Activated CD8-positive, alpha-beta memory T cell treated with anti-CD3 and anti-CD28 coated beads, Interleukin-2, amount 10 ng/mL, durations not matched to agents 7 days and 5 days (primary cell): ENCODE data around the gene ANK3. TPM values are rescaled to one million over a fixed set of nuclear protein-coding genes. Genes with fewer than 3 reads are reported as not detected.

Experiments used
- ATAC-seq: fragments of 150-1000 bp; cut with Tn5 transposase; one replicate; pipeline ENCODE4 v1.10.0; 2021; ENCODE audit warnings: moderate library complexity
- CTCF ChIA-PET: fragments of 350-600 bp; sonication (Branson Sonifier 250); formaldehyde crosslinking; loops from one replicate; lab custom pipeline; 2021; ENCODE audit warnings: antibody characterized with exemption; lab: Charles Lee
- DNase-seq: peaks from one replicate; pipeline ENCODE4 v3.0.0-alpha.2; 2020
- H3K27ac Mint-ChIP-seq: one replicate; pipeline ENCODE4 v1.8.0; 2021; ENCODE audit warnings: mild to moderate bottlenecking, mixed read lengths
- H3K27me3 Mint-ChIP-seq: one replicate; pipeline ENCODE4 v1.8.0; 2021; ENCODE audit warnings: mixed read lengths
- H3K36me3 Mint-ChIP-seq: one replicate; pipeline ENCODE4 v1.8.0; 2021; ENCODE audit warnings: mild to moderate bottlenecking, mixed read lengths
- H3K4me1 Mint-ChIP-seq: one replicate; pipeline ENCODE4 v1.8.0; 2021; ENCODE audit warnings: mixed read lengths
- H3K4me3 Mint-ChIP-seq: one replicate; pipeline ENCODE4 v1.8.0; 2021; ENCODE audit warnings: mild to moderate bottlenecking, moderate library complexity, mixed read lengths
- H3K9me3 Mint-ChIP-seq: one replicate; pipeline ENCODE4 v1.8.0; 2022; ENCODE audit warnings: low read depth, mixed read lengths
- total RNA-seq, 2 experiments: library from RNA; stranded (reverse); gene quantifications; one replicate each; pipeline ENCODE4 v1.2.3, GENCODE V29; 2021

The ANK3 gene
- total RNA-seq, 2 experiments from 2014 or later = 2.9 to 10.6 TPM

DNA sequence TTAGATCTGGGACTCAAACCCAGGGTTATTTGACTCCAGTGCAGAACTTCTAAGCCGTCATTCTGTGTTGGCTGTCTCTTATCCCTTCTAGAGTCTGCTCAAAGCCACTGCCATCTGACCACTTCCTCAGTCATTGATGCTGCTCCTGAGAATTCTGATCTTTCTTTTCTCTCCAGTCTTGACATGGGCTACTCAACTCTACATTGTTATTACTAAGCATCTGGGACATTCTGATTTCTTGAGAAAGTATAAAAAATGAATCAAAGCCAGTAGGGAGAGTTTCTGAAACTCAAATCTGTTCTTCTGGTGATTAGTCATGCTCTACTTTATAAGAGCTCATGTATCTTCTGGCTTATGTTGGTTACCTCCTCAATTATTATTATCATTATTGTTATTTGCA lies 48.7 kb downstream of the ANK3 start:
- no peaks in the 10 kb centered on the region for H3K36me3 Mint-ChIP-seq
- H3K4me3 Mint-ChIP-seq = no peak overlapping the region
- H3K27me3 Mint-ChIP-seq = no peaks in the 10 kb centered on the region
- no peaks in the 10 kb centered on the region for H3K4me1 Mint-ChIP-seq
- no peaks in the 10 kb centered on the region for H3K9me3 Mint-ChIP-seq
- CTCF ChIA-PET = no interaction called here
- no peak for ATAC-seq
- DNase-seq = no peak
- H3K27ac Mint-ChIP-seq = no peak overlapping the region

DNA sequence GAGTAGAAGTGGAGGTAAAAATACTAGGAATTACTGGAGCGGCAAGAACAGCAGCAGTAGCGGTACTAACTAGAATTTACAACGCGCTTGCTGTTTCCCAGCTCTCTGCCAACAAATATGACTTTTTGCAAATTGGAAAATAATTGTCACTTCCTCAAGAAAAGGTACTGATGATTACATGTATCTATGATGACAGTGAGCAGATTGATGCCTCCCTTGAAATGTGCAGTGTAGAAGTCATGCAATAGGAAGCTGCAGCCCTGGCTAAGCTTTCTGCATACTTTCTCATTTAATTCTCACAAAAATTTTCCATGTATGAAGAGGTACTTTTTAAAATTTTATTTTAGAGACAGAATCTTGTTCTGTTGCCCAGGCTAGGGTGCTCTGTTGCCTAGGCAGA lies 49.9 kb downstream of the ANK3 start:
- DNase-seq (no peak), ATAC-seq (no peak)
- Mint-ChIP-seq H3K27ac (no peak overlapping the region), H3K4me1 (no peaks in the 10 kb centered on the region), H3K9me3 (no peaks in the 10 kb centered on the region), H3K36me3 (no peaks in the 10 kb centered on the region), H3K4me3 (no peak overlapping the region), H3K27me3 (no peaks in the 10 kb centered on the region)
- CTCF ChIA-PET = no interaction called here

DNA sequence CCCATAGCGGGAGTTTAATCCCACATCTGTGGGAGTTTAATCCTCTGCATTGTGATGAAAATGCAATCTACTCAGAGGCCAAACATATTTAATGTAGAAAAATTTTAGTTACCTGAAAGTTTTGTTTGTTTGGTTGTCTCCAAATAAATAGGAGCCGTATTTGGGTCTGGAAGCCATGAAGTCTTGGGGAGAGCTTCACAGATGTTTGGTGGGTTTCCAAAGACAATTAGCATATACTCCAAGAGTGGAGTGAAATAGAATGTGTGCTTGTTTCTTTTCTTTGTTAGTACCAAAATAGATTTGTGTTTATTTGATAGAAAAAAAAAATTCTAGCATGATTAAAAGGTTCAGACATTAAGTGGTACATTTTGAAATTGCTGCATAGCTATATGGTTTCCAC lies 50.9 kb downstream of the ANK3 start:
- Mint-ChIP-seq H3K27me3 (no peaks in the 10 kb centered on the region), H3K36me3 (no peaks in the 10 kb centered on the region), H3K4me3 (no peak overlapping the region), H3K9me3 (no peaks in the 10 kb centered on the region), H3K27ac (no peak overlapping the region), H3K4me1 (no peaks in the 10 kb centered on the region)
- DNase-seq (no peak), ATAC-seq (no peak)
- CTCF ChIA-PET = no interaction called here

DNA sequence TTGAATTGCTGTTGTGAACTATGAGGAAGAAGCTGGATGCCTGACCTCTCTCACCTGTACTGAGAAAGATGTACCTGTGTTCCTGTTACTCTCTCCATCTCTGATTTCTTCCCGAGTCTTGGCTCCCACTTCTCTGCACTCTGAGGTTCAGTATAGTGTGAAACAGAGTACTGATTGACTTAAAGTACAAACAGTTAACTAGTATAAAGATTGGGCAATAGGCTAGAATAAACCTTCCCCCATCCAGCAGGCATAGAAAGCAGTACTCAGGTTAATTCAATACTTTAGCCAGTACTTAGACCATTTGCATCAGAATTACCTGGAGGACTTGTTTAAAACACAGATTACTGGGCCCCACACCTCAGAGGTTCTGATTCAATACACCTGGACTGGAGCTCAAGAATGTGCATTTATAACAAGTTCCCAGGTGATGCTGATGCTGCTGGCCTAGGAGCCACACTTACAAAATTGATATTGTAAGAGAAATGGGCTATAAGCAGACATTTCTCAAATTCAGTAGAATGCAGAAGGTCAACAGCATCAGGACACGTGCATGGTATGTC lies 51.6 kb downstream of the ANK3 start:
- no peak for ATAC-seq
- CTCF ChIA-PET = no interaction called here
- Mint-ChIP-seq H3K4me3 (no peak overlapping the region), H3K9me3 (no peaks in the 10 kb centered on the region), H3K27ac (no peak overlapping the region), H3K4me1 (no peaks in the 10 kb centered on the region), H3K27me3 (no peaks in the 10 kb centered on the region), H3K36me3 (no peaks in the 10 kb centered on the region)
- no peak for DNase-seq

DNA sequence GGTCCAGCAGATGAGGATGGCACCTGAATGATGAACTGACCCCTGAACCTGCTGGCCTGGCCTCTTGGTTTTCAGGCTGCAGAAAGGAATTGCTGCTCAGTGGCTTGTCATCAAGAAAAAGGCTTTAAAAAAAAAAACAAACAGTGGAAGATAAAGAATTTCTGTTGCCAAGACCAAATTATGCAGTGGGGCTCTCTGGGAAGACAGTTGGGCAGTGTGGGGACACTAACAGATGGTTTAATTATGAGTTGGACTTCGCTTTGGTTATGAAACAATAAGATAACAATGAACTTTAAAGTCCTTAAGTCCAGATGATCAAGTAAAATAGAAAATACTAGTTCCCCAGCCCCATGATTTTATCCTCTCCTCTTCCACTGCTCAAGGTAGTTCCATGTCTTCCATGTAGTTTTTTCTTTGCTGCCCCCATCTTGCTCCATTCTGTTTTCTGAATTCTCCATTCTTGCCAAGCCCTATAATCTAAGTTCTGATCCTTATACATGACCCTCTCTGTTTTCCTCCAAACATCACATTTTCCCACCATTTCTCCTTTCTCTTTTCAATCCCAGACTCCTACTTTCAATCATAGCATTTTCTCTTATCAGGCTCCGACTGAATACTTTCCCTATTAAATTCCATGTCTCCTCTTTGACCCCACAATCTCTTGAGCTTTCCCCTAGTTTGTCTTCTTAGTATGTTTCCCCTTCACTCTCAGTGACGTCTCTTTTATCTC lies 52.6 kb downstream of the ANK3 start:
- Mint-ChIP-seq H3K27ac (no peak overlapping the region), H3K4me3 (no peak overlapping the region), H3K36me3 (no peaks in the 10 kb centered on the region), H3K9me3 (no peaks in the 10 kb centered on the region), H3K27me3 (no peaks in the 10 kb centered on the region), H3K4me1 (no peaks in the 10 kb centered on the region)
- ATAC-seq (no peak), DNase-seq (no peak)
- CTCF ChIA-PET = no interaction called here

DNA sequence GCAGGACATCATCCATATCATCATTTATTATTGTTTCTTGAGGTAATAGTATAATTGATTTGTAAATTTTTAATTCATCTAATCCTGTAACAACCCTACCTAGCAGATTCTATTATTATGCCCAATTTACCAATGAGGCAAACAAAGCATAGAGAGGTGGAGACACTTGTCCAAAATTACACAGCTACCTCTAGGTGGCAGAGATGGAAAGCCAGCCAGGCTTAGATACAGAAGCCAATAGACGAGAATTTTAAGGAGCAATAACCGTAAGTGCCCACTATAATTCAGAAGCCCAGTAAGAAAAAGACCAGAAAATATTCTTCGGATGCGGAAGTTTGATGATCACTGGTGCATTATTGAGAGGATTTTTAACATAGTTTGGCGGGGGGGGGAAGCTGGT lies 54.0 kb downstream of the ANK3 start:
- Mint-ChIP-seq H3K27ac (no peak overlapping the region), H3K4me3 (no peak overlapping the region), H3K9me3 (no peaks in the 10 kb centered on the region), H3K27me3 (no peaks in the 10 kb centered on the region), H3K4me1 (no peaks in the 10 kb centered on the region), H3K36me3 (no peaks in the 10 kb centered on the region)
- ATAC-seq = no peak
- CTCF ChIA-PET = no interaction called here
- DNase-seq = no peak

DNA sequence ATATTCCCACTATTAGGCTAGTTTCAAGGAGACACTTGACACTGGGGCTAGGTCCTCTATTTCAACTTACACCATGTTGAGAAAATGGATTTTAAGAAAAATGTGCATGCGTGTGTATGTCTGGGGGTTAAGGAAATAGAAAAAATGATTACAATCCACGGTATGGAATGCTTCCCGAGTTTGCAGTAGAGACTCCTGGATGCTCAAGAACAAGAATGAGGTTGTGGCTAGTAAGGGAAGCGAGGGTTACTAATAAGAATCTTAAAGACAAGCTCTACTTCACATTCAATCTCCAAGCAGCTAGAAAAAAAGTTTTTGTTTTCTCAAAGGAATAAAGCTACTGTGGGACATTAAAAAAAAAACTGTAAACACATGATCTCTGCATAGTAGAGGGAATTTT lies 54.7 kb downstream of the ANK3 start:
- CTCF ChIA-PET = no interaction called here
- Mint-ChIP-seq H3K9me3 (no peaks in the 10 kb centered on the region), H3K4me1 (no peaks in the 10 kb centered on the region), H3K27me3 (no peaks in the 10 kb centered on the region), H3K36me3 (no peaks in the 10 kb centered on the region), H3K4me3 (no peak overlapping the region), H3K27ac (no peak overlapping the region)
- DNase-seq (no peak), ATAC-seq (no peak)

DNA sequence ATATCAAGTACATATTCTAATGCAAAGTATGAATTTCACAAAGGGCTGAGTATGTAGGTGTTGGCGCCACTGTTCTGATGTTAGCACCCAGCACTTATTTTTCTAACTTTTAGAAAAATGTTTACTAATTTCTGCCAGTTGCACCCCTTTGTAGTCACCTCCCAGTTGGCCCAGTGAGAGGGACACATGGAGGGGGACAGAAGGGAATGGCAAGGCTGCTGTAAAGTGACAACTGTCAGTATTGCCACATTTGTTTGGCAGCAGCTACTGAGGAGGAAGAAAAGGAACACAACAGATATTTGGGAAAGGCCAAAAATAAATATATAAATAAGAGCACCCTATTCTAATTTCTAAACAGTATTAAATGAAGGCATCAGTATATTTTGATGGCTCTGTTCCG lies 57.3 kb downstream of the ANK3 start:
- Mint-ChIP-seq H3K27ac (no peak overlapping the region), H3K9me3 (no peaks in the 10 kb centered on the region), H3K36me3 (no peaks in the 10 kb centered on the region), H3K4me1 (no peaks in the 10 kb centered on the region), H3K27me3 (no peaks in the 10 kb centered on the region), H3K4me3 (no peak overlapping the region)
- CTCF ChIA-PET = no interaction called here
- no peak for DNase-seq
- ATAC-seq = no peak

DNA sequence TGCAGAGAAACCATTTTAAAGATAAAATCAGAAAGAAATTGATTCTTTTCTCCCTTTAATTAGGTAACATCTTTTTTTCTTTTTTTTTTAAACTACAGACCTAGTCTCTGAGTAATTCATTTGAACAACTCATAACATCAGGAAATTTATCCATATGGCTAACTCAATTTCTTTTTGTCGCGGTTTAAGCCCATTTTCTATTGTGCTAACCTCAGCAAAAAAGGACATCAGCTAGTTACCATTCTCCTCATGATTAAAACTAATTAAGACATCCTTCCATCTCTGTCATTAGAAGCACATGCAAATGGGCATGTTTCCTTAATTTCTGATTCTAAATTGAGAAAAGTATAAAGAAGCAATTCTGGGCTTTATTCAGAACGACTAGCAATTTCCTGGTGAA lies 57.8 kb downstream of the ANK3 start:
- Mint-ChIP-seq H3K9me3 (no peaks in the 10 kb centered on the region), H3K4me1 (no peaks in the 10 kb centered on the region), H3K4me3 (no peak overlapping the region), H3K36me3 (no peaks in the 10 kb centered on the region), H3K27ac (no peak overlapping the region), H3K27me3 (no peaks in the 10 kb centered on the region)
- ATAC-seq = no peak
- no peak for DNase-seq
- CTCF ChIA-PET = no interaction called here

DNA sequence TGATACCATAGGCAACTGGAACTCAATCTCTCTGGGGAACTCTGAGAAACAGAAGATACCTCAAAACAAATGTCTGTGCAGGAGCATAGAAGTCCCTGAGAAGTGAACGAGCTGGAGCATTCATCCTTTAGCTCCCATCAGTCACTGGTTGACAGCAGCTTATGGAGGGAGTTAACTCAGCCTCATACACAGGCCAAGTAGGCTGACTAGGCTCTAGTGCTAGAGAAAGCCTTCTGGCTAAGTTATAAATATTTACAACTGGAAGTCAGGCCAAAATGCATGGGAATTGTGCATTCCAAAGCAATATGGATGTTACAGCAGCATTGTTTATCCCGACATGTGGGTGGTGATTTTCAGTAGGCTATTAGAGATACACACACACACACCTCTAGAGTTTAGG lies 66.5 kb downstream of the ANK3 start:
- no peak overlapping the region for H3K4me3 Mint-ChIP-seq
- CTCF ChIA-PET = no interaction called here
- no peak for DNase-seq
- no peak overlapping the region for H3K27ac Mint-ChIP-seq
- H3K9me3 Mint-ChIP-seq = no peaks in the 10 kb centered on the region
- no peaks in the 10 kb centered on the region for H3K36me3 Mint-ChIP-seq
- H3K27me3 Mint-ChIP-seq = no peaks in the 10 kb centered on the region
- H3K4me1 Mint-ChIP-seq = no peaks in the 10 kb centered on the region
- ATAC-seq = no peak

DNA sequence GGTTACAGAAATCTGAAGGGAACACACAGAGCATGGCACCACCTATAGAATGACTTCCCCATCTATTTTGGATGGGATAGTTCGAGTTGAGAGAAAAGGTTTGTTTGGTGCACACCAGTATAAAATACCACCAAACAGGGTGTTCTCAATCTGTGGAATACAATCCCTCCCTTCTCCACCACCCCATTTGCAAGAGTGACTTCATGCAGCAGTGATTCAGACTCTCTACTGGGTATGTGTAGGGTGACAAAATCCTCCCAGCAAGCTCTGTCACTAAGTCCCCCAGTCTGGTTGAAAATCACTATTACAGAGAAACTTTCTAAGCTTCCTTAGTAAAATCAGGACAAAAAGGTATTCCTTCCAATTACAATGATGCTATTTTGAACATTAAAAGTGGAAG lies 69.0 kb downstream of the ANK3 start:
- no peak for DNase-seq
- Mint-ChIP-seq H3K27ac (no peak overlapping the region), H3K36me3 (no peaks in the 10 kb centered on the region), H3K9me3 (no peaks in the 10 kb centered on the region), H3K4me1 (no peaks in the 10 kb centered on the region), H3K27me3 (no peaks in the 10 kb centered on the region), H3K4me3 (no peak overlapping the region)
- CTCF ChIA-PET = no interaction called here
- no peak for ATAC-seq

DNA sequence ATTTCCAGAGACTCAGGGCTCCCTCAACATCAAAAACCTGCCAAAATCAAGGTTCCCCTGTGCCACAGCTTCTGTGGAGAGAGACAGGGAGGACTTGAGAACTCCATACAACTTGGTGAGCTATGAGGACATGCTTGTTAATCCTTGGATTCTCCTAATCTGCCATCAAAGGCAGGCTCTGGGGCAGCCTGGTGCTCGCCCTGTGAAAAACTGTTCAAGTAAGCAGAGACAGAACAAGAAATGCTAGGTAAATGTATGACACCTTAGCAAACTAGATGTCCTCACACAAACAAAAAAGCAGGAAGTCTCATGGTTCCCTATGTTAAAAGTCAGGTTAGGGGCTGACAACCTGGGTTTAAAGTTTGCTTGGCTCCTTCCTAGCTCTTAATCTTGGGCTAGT lies 73.6 kb downstream of the ANK3 start:
- H3K27ac Mint-ChIP-seq = no peak overlapping the region
- H3K27me3 Mint-ChIP-seq = no peaks in the 10 kb centered on the region
- no peaks in the 10 kb centered on the region for H3K9me3 Mint-ChIP-seq
- H3K4me1 Mint-ChIP-seq = peaks cover 4% of the 10 kb centered on the region
- CTCF ChIA-PET = no interaction called here
- DNase-seq = no peak
- no peaks in the 10 kb centered on the region for H3K36me3 Mint-ChIP-seq
- no peak overlapping the region for H3K4me3 Mint-ChIP-seq
- no peak for ATAC-seq

DNA sequence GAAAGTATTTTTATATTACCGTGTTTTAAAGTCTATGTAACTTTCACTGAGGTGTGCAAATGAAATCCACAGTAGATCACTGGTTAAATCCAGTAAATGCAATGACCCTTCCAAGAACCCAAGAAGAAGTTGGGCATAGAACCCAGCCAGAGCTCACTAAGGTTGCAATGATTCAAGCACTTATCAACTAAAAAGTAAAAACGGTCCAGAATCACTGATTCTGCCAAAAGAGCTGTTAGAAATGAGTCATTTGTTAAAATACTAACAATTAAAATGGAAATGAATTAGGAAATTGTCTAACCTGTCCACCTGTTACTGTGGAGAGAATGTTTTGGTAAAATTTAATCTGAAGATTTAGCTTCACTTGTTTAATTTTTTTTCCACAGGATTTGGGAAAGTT lies 74.4 kb downstream of the ANK3 start:
- H3K4me1 Mint-ChIP-seq = peaks cover 4% of the 10 kb centered on the region
- ATAC-seq (no peak), DNase-seq (no peak)
- no peaks in the 10 kb centered on the region for H3K36me3 Mint-ChIP-seq
- CTCF ChIA-PET = no interaction called here
- no peaks in the 10 kb centered on the region for H3K27me3 Mint-ChIP-seq
- no peak overlapping the region for H3K4me3 Mint-ChIP-seq
- H3K27ac Mint-ChIP-seq = no peak overlapping the region
- no peaks in the 10 kb centered on the region for H3K9me3 Mint-ChIP-seq

DNA sequence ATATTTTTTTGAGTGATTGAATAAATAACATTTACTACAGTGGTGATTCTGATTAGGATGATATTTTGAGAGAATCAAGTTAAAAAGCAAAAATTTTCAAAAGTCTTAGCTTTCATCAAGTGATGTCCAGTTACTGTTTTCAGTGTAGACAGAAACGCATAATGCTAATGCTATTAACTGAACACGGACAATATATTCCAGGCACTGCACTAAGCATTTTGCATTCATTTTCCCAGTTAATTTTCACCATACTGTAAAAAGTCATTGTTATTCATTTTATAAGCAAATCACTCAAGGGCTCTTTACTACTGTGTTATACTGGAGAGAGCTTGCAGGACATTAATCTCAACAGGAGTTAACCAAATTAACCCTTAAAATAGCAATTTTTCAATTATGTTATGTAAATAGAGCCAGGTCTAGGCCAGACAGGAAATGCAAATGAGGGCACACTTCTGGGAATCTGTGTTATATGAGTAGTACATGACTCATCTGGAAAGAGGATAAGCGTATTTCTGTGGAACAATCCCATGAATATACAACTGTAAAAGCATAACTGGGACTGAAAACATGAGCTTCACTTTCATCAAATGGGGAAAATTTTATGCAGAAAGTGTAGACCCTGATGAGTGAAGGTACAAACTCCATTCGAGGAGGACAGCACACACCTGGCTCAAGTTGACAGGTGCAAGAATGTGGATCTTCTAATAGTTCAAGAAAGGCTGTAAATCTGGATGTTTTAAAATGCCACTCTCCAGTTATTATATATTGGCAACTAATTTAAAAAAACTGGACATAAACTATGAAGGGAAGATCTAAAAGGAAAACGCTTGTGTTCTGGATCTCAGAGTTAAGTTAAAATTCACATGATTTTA lies 75.4 kb downstream of the ANK3 start:
- ATAC-seq (no peak), DNase-seq (no peak)
- Mint-ChIP-seq H3K9me3 (no peaks in the 10 kb centered on the region), H3K27ac (no peak overlapping the region), H3K4me3 (no peak overlapping the region), H3K27me3 (no peaks in the 10 kb centered on the region), H3K4me1 (peaks cover 4% of the 10 kb centered on the region), H3K36me3 (no peaks in the 10 kb centered on the region)
- CTCF ChIA-PET = no interaction called here
